GM21825 (cell line): ENCODE measurements around the gene ACAP3.
A peak's percentile ranks its signal among the peaks of the same experiment; 100 is the strongest.

Experiments used
- ATAC-seq: cut with Tn5 transposase; IDR thresholded peaks from one replicate; pipeline ENCODE4 v1.9.1; 2021; ENCODE audit warnings: mild to moderate bottlenecking, moderate library complexity; ENCODE audit not compliant: unreplicated experiment

Gene ACAP3

DNA sequence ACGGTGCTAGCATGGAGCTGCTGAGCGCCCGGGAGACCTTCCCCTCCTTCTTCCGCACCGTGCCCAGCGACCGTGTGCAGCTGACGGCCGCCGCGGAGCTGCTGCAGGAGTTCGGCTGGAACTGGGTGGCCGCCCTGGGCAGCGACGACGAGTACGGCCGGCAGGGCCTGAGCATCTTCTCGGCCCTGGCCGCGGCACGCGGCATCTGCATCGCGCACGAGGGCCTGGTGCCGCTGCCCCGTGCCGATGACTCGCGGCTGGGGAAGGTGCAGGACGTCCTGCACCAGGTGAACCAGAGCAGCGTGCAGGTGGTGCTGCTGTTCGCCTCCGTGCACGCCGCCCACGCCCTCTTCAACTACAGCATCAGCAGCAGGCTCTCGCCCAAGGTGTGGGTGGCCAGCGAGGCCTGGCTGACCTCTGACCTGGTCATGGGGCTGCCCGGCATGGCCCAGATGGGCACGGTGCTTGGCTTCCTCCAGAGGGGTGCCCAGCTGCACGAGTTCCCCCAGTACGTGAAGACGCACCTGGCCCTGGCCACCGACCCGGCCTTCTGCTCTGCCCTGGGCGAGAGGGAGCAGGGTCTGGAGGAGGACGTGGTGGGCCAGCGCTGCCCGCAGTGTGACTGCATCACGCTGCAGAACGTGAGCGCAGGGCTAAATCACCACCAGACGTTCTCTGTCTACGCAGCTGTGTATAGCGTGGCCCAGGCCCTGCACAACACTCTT is 24.5 kb upstream of the ACAP3 start:
- ATAC-seq: no peak

DNA sequence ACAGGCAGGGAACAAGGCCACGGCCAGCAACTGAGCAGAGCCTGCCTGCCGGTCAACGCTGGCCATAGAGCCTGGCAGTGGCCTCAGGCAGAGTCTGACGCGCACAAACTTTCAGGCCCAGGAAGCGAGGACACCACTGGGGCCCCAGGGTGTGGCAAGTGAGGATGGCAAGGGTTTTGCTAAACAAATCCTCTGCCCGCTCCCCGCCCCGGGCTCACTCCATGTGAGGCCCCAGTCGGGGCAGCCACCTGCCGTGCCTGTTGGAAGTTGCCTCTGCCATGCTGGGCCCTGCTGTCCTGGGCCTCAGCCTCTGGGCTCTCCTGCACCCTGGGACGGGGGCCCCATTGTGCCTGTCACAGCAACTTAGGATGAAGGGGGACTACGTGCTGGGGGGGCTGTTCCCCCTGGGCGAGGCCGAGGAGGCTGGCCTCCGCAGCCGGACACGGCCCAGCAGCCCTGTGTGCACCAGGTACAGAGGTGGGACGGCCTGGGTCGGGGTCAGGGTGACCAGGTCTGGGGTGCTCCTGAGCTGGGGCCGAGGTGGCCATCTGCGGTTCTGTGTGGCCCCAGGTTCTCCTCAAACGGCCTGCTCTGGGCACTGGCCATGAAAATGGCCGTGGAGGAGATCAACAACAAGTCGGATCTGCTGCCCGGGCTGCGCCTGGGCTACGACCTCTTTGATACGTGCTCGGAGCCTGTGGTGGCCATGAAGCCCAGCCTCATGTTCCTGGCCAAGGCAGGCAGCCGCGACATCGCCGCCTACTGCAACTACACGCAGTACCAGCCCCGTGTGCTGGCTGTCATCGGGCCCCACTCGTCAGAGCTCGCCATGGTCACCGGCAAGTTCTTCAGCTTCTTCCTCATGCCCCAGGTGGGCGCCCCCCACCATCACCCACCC is 23.6 kb upstream of the ACAP3 start, which contains the start of gene TAS1R3:
TAS1R3 (plus strand) TSS at position 213 of the 898 bp plus-strand sequence; CDS start at position 279, 66 bp downstream.
- no peak for ATAC-seq

DNA sequence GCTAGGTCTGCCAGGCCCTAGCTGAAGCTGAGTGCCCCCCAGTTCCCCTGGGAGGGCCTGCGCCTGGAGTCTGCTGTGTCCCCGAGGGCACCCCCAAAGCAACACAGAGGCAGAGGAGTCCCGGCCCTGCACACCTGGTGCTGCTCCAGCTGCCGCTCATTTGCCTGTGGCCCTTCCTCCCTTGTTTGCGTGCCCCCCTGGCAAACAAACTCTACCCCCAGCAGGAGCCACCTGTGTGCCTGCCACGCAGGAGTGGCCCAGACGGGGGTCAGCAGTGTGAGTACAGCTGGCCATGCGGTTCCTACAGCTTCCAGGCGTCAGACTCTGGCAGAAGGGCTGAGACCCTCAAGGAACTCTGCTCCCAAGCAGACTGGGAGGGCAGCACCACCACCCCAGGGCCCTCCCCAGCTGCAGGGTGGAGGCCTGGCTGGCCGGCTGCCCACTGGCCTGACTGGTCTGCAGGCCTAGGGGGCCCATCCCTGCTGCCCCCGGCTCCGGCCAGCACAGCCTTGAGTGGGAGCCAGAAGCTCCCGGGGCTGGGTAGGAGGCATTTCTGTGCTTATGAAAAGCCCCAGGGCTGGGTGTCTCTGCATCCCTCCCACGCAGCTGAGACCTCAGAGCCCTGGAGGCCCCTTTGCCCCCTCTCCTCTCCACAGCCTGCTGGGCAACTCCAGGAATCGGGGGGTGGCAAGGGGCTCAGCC is 22.8 kb upstream of the ACAP3 start:
- ATAC-seq: no peak

DNA sequence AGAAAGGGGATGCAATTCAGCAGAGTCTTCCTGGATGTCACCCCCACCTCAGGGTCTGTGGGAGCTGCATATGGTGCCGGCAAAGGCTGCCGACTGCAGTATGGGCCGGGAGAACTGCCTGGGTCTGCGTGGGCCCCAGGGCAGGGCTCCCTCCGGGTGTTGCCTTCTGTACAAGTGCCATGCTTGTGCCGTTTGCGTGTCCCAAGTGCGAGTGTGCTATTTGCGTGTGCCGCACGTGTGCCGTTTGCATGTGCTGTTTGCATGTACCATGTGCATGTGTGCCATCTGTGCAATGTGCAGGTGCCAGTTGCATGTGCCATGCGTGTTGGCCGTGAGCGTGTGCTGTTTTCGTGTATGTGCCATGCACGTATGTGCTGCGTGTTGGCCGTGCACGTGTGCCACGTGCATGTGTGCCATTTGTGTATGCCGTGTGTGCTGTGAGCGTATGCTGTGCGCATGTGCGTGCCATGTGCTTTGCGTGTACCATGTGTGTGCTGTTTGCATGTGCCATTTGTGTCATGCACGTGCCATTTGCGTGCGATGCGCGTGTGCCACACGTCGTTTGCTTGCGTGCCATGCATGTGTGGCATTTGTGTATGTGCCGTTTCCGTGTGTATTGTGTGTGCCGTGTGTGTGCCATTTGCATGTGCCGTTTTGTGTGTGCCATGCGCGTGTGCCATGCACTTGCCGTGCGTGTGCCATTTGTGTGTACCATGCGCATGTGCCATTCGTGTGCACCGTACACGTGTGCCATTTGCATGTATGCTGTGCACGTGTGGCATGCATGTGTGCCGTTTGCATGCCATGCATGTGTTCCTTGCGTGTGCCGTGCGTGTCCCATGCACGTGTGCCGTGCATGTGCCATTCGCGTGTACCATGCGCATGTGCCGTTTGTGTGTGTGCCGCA is 21.8 kb upstream of the ACAP3 start:
- no peak for ATAC-seq

DNA sequence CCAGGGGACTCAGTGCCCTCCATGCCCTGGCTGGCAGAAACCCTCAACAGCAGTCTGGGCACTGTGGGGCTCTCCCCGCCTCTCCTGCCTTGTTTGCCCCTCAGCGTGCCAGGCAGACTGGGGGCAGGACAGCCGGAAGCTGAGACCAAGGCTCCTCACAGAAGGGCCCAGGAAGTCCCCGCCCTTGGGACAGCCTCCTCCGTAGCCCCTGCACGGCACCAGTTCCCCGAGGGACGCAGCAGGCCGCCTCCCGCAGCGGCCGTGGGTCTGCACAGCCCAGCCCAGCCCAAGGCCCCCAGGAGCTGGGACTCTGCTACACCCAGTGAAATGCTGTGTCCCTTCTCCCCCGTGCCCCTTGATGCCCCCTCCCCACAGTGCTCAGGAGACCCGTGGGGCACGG is 20.5 kb upstream of the ACAP3 start:
- ATAC-seq: no peak

DNA sequence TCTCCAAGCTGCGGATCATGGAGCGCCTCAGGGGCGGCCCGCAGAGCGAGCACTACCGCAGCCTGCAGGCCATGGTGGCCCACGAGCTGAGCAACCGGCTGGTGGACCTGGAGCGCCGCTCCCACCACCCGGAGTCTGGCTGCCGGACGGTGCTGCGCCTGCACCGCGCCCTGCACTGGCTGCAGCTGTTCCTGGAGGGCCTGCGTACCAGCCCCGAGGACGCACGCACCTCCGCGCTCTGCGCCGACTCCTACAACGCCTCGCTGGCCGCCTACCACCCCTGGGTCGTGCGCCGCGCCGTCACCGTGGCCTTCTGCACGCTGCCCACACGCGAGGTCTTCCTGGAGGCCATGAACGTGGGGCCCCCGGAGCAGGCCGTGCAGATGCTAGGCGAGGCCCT is 19.6 kb upstream of the ACAP3 start:
- ATAC-seq: no peak

DNA sequence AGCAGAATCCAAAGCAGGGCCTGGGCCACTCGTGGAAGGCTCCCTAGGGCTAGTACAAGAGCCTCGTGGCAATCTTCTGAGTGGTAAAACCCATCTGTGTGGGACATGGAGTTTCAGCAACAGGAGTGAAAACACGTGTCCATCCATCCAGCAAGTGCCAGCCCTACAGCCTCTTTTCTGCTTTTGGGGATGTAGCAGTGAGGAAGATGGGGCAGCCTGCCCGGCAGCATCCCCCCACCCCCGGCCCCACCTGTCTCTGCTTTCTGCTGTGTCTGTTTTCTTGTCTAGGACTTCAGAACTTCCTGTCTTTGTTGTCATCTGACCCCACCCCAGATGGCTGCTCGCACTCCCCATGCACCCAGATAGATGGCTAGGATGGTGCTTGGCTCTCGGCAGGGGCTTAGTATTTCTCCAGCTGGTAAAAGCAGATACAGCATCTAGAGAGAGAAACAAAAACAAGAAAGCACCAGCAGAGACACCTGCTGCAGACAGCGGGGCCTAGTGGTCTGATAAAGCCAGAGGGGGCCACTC is 18.4 kb upstream of the ACAP3 start:
- ATAC-seq: no peak

DNA sequence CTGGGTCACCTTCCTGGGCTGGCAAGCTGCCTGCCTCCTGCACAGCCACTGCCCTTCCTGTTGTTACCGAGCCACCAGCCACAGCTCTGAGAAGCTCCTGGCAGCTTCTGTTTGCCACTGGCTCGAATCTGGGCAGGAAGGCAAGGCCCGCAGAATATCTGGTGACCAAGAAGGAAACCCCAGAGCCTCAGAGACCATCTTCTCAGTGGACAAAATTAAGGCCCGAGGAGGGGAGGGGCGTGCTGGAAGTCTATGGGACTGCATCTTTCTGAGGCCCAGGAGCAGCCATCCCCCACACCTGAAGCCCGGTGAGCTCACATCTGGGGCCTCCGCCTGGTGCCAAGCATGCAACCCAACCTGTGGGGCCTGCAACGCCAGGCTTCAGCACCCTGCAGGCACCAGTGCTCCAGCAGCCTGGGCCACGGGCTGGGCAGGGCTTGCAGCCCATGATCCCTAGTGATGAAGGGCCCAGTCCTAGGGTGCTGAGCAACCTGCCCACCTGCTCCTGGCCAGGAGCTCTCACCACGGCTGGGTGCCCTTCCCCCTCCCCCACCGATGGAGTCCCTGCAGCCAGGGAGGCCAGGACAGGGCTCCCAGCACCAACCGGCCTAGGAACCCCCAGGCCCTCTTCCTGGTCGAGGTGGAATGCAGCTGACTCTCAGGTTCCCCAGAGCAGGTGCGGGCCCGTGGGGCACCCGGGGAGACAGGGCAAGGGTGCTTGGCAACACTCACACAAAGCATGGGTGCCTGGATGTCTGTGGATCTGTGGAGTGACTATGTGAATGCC is 17.8 kb upstream of the ACAP3 start:
- ATAC-seq: no peak

DNA sequence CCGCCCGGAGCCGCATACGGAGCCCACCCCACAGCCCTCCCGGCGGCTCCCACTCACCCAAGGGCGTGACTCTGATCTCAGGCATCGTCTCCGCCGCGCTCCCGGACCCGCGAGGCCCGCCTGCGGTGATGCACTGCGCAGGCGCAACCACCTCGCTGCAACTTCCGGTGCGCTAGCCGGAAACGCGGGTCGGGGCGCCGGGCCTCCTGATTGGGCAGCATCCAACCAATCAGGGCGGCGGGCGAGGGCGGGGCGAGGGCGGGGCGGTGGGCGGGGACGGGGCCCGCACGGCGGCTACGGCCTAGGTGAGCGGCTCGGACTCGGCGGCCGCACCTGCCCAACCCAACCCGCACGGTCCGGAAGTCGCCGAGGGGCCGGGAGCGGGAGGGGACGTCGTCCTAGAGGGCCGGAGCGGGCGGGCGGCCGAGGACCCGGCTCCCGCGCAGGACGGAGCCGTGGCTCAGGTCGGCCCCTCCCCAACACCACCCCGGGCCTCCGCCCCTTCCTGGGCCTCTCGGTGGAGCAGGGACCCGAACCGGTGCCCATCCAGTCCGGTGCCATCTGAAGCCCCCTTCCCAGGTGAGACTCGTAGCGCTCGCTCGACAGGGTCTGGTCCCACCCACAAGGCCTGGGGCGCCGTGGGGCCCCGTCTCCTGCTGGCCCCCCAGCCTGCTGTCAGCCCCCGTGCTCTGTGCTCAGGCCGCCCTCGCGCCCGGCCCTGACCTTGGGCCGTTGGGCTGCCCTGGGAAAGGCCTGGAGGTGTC is 17.0 kb upstream of the ACAP3 start, which contains the start of the genes CPTP and INTS11:
CPTP (plus strand) TSS at position 279 of the 764 bp plus-strand sequence. CDS start 2,109 bp downstream, outside the sequence.
INTS11 (minus strand) TSS at position 137 of the 764 bp plus-strand sequence; CDS start at position 85, 52 bp downstream.
- peak; percentile 55 for ATAC-seq

DNA sequence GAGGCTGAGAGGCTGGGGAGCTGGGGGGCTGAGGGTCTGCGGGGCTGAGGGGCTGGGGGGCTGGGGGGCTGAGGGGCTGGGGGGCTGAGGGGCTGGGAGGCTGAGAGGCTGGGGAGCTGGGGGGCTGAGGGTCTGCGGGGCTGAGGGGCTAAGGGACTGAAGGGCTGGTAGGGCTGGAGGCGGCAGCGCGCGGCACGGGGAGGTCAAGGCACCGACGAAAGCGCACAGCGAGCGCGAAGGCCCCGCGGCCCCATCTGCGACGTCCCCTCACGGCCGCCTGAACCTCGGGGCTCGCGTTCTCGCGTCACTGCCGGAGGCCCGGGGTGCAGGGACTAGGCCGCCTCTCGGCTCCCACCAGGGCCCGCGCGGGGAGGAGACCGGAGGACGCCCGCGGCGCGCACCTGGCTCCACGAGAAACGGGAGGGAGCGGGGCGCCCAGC is 16.4 kb upstream of the ACAP3 start:
- peak; percentile 10 for ATAC-seq

DNA sequence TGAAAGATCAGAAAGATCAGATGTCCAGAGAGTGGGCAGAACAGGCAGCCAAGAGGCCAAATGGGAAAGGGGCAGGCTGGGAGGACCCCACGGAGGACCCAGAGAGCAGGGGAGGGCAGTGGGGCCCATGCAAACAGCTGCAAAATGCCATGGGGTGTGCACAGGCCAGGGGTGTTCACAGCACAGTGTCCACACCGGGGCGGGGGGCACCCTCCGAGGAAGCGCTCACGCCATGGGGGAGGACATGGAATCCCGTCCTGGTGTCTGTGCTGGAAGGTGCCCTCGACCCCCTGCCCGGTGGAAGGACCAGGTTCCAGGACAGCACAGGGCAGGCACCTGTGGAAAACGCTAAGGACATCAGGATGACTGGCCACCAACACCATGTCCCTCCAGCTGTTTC is 15.2 kb upstream of the ACAP3 start:
- no peak for ATAC-seq

DNA sequence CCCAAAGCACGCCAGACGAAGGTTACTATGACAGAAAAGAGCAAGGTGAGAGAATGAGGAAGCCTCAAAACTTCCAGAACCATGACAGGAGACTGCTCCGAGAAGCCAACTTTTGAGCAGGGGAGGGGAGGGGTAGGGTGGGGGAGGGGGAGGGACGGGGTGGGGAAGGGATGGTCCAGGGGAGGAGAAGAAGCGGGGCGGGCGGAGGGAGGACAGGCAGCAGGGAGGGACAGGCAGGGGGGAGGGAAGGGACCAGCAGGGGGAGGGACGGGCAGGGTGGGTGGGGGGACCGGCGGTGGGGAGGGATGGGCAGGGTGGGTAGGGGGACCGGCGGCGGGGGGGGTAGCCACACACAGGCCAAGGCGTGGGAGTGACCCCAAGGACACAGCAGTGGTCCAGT is 14.7 kb upstream of the ACAP3 start:
- ATAC-seq: no peak

DNA sequence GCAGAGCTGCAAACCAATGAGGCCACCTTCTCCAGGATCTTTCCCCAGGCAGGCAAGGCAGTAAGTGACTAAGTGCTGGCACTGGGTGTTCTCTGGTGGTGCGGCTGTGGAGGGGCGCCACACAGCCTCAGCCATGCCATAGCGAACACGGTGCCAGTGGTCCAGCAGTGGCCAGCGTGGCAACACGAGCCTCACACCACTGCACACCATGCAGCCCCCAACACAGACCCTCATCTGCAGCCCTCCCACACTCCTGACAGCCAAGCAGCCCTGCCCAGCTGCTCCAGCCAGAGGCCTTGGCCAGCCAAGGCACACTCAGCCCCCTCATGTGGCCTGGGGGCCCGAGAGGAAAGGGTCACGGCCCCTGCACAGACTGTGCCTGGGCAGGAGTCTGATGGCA is 13.7 kb upstream of the ACAP3 start:
- no peak for ATAC-seq

DNA sequence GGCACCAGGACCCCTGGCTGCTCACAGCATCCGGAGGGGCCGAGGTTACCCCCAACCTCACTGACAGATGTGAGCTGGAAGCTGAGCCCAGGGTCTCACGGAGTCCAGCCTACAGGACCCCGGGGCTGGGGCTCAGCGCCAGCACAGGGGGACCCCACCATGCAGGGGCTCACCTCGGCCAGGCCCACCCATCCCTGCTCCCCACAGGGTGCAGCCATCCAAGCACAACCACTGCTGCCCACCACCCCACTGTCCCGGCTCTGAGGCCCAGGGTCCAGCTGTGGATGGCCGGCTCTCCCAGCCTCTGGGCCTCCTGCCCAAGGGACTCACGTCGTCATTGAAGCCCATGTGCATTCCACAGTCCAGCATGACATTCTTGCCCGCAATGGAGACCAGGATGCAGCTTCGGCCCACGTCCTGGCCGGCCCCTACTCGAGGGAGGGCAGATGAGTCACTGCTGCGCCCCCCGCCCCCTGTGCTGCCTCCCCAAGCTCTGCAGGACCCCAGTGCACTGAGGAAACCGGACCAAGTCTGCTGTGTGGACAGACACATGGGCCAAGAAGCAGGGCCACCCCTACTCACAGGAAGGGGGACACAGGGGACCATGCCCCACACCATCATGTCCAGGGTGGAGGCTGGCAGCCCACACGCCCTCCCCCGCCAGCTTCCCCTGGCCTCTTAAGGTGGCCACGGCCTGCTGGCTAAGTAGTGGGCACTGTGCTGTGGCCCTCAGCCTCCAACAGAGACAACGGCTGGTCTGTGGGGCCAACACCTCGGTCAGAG is 13.1 kb upstream of the ACAP3 start:
- no peak for ATAC-seq

DNA sequence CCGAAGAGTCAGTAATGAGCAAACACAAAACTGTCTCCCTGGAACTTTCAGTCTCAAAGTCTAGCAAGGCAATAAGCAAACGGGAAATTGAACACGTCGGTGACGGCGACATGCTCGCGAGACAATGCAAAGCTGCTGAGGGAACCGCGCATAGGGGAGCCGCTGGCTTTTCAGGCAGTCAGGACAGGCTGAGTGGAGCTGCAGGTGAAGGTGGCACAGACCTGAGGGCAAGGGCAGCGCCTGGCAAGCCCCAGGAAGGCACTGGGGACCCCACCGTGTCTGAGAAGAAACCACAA is 11.9 kb upstream of the ACAP3 start:
- no peak for ATAC-seq

DNA sequence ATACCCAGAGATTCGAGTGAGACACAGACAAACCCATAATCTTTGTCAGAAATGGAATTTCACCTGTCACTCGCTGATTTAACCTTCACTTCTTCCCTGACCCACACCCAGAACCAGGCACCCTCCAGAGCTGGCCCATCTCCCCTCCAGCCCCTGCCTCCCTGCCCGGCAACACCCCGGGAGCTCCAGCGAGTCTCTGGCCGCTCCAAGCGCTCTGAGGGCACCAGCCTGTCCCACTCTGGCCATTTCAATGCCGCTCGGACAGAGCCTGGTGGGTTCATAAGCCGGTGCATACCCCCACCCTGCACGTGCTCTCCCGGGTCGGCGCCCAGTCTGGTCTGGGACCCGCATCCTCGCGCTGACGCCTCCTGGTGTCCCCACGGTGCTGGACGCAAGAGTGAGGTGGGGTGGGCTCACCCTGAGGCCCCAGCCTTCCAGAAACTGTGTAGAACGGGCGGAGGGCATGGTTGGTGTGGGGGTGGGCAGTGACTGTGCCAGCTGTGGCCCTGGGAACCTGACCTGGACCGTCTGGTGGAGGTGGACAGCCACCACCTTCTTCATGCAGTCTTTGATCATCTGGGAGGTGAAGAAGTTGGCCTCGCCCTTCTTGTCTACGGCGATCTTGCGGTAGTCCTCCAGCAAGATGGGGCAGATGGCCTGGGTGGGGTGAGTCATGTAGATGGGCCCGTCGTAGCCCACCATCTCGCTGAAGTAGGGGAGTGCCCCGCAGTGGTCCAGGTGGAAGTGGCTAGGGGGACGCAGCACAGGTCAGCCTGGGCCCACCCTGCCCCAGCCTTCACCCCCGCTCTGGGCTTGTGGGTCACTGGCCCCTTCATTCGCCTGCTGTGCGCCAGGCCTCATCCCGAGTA is 11.3 kb upstream of the ACAP3 start:
- ATAC-seq: no peak

DNA sequence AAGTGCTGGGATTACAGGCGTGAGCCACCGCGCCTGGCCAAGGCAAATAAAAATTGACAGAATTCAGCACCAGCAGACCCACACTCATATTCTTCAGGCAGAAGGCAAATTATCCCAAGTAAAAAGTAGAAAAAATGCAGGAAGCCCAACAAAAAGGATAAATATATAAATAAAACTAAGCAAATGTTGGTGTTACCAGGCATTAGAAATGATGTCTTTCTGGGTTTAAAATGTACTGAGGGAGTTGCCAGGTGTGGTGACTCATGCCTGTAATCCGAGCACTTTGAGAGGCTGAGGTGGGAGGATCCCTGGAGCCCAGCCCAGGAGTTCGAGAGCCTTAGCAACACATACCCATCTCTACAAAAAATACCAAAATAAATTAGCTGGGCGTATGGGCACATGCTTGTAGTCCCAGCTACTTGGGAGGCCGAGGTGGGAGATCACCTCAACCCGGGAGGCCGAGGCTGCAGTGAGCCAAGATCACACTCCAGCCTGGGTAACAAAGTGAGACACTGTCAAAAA is 10.5 kb upstream of the ACAP3 start:
- ATAC-seq: no peak
